H9 (cell line): ENCODE results near the gene RALGDS. TPM values are rescaled to one million over a fixed set of nuclear protein-coding genes. Genes with fewer than 3 reads are reported as not detected.

Source experiments
- DNase-seq: peaks from one replicate; pipeline ENCODE4 v3.0.0-alpha.2; 2017
- H2AFZ ChIP-seq: one replicate; pipeline ENCODE4 v1.6.1; 2013; ENCODE audit warnings: mild to moderate bottlenecking, low read length, control low read depth, moderate library complexity
- H2AK5ac ChIP-seq: 2 replicates; pipeline ENCODE4 v1.6.1; 2013; ENCODE audit warnings: low read length, control low read depth, mixed read lengths; ENCODE audit not compliant: insufficient read length
- H2BK120ac ChIP-seq: one replicate; pipeline ENCODE4 v1.6.1; 2013; ENCODE audit warnings: low read depth, mild to moderate bottlenecking, low read length, control low read depth, inconsistent platforms; ENCODE audit not compliant: poor library complexity, severe bottlenecking
- H2BK12ac ChIP-seq: 2 replicates; pipeline ENCODE4 v1.6.1; 2013; ENCODE audit warnings: low read length, control low read depth, mixed read lengths, low read depth; ENCODE audit not compliant: insufficient read length
- H2BK15ac ChIP-seq: 2 replicates; pipeline ENCODE4 v1.6.1; 2013; ENCODE audit warnings: low read depth, low read length, control low read depth
- H2BK20ac ChIP-seq: one replicate; pipeline ENCODE4 v1.6.1; 2013; ENCODE audit warnings: low read depth, mild to moderate bottlenecking, low read length, control low read depth, inconsistent platforms; ENCODE audit not compliant: poor library complexity, severe bottlenecking
- H2BK5ac ChIP-seq: 2 replicates; pipeline ENCODE4 v1.6.1; 2013; ENCODE audit warnings: low read length, control low read depth, mixed read lengths; ENCODE audit not compliant: insufficient read length
- H3K14ac ChIP-seq: 2 replicates; pipeline ENCODE4 v1.6.1; 2013; ENCODE audit warnings: low read length, control low read depth; ENCODE audit not compliant: insufficient read depth
- H3K18ac ChIP-seq: 2 replicates; pipeline ENCODE4 v1.6.1; 2013; ENCODE audit warnings: low read depth, mild to moderate bottlenecking, mixed read lengths, low read length, control low read depth; ENCODE audit not compliant: insufficient read length
- H3K23ac ChIP-seq: 2 replicates; pipeline ENCODE4 v1.6.1; 2013; ENCODE audit warnings: low read length, control low read depth, mixed read lengths, low read depth; ENCODE audit not compliant: insufficient read length
- H3K23me2 ChIP-seq: 2 replicates; pipeline ENCODE4 v1.6.1; 2013; ENCODE audit warnings: low read depth, mild to moderate bottlenecking, mixed read lengths, low read length, control low read depth; ENCODE audit not compliant: insufficient read length, poor library complexity, severe bottlenecking
- H3K27ac ChIP-seq: 2 replicates; pipeline ENCODE4 v1.5.1; 2013; ENCODE audit warnings: low read length, control low read depth, mixed read lengths, low read depth; ENCODE audit not compliant: insufficient read length
- H3K27me3 ChIP-seq: 2 replicates; pipeline ENCODE4 v1.6.1; 2013; ENCODE audit warnings: low read length, control low read depth, inconsistent platforms; ENCODE audit not compliant: insufficient read depth
- H3K4ac ChIP-seq: 2 replicates; pipeline ENCODE4 v1.6.1; 2013; ENCODE audit warnings: low read depth, mild to moderate bottlenecking, control low read depth, inconsistent platforms, low read length, moderate library complexity
- H3K4me1 ChIP-seq: 2 replicates; pipeline ENCODE4 v1.6.1; 2013; ENCODE audit warnings: low read length, control low read depth, inconsistent platforms; ENCODE audit not compliant: insufficient read depth
- H3K4me2 ChIP-seq: 2 replicates; pipeline ENCODE4 v1.6.1; 2013; ENCODE audit warnings: low read length, control low read depth, mixed read lengths; ENCODE audit not compliant: insufficient read length, insufficient read depth
- H3K56ac ChIP-seq: 2 replicates; pipeline ENCODE4 v1.6.1; 2013; ENCODE audit warnings: low read depth, mild to moderate bottlenecking, mixed read lengths, low read length, control low read depth; ENCODE audit not compliant: insufficient read length
- H3K79me1 ChIP-seq: 2 replicates; pipeline ENCODE4 v1.6.1; 2013; ENCODE audit warnings: low read depth, mild to moderate bottlenecking, moderate library complexity, low read length, control low read depth, inconsistent platforms; ENCODE audit not compliant: insufficient read depth, poor library complexity, severe bottlenecking
- H3K79me2 ChIP-seq: 2 replicates; pipeline ENCODE4 v1.6.1; 2013; ENCODE audit warnings: low read length, control low read depth, inconsistent platforms; ENCODE audit not compliant: insufficient read depth
- H3K9ac ChIP-seq: 2 replicates; pipeline ENCODE4 v1.6.1; 2013; ENCODE audit warnings: low read length, control low read depth, mixed read lengths; ENCODE audit not compliant: insufficient read length; ENCODE audit errors: extremely low read depth
- H3K9me3 ChIP-seq: one replicate; pipeline ENCODE4 v1.6.1; 2013; ENCODE audit warnings: low read depth, low read length, inconsistent platforms; ENCODE audit not compliant: control insufficient read depth
- H3T11ph ChIP-seq: one replicate; pipeline ENCODE4 v1.6.1; 2013; ENCODE audit warnings: mild to moderate bottlenecking, low read length, control low read depth, inconsistent platforms
- H4K20me1 ChIP-seq: one replicate; pipeline ENCODE4 v1.6.1; 2013; ENCODE audit not compliant: control insufficient read depth, insufficient read length, insufficient read depth
- H4K5ac ChIP-seq: 2 replicates; pipeline ENCODE4 v1.6.1; 2013; ENCODE audit warnings: low read depth, mild to moderate bottlenecking, mixed read lengths, low read length, control low read depth; ENCODE audit not compliant: insufficient read length
- H4K8ac ChIP-seq: replicated peaks from 2 replicates; pipeline ENCODE4 v1.6.1; 2013; ENCODE audit warnings: low read length, control low read depth, mixed read lengths, low read depth; ENCODE audit not compliant: insufficient read length
- H4K91ac ChIP-seq: 2 replicates; pipeline ENCODE4 v1.6.1; 2013; ENCODE audit warnings: low read depth, mild to moderate bottlenecking, moderate library complexity, mixed read lengths, low read length, control low read depth; ENCODE audit not compliant: insufficient read length
- H3K27ac Mint-ChIP-seq, 3 experiments: 2 replicates in 2 of 3; 3 replicates in 1 of 3; pipeline ENCODE4 v1.8.0; 2020 to 2021; ENCODE audit warnings: mixed read lengths in 3 of 3, mild to moderate bottlenecking in 1 of 3, moderate library complexity in 1 of 3
- H3K27me3 Mint-ChIP-seq: 2 replicates; pipeline ENCODE4 v1.8.0; 2021; ENCODE audit warnings: low read depth, mild to moderate bottlenecking, moderate library complexity, mixed read lengths
- H3K36me3 Mint-ChIP-seq, 3 experiments: 2 replicates in 2 of 3; 3 replicates in 1 of 3; pipeline ENCODE4 v1.8.0; 2020 to 2021; ENCODE audit warnings: low read depth in 3 of 3, mixed read lengths in 3 of 3; ENCODE audit not compliant: insufficient read depth in 1 of 3
- H3K4me1 Mint-ChIP-seq, 2 experiments: 2 replicates each; pipeline ENCODE4 v1.8.0; 2020; ENCODE audit warnings: mixed read lengths in 2 of 2
- H3K4me3 Mint-ChIP-seq, 2 experiments: 2 replicates in 1 of 2; 3 replicates in 1 of 2; pipeline ENCODE4 v1.8.0; 2020 to 2021; ENCODE audit warnings: mild to moderate bottlenecking in 2 of 2, mixed read lengths in 2 of 2, moderate library complexity in 1 of 2
- H3K9me3 Mint-ChIP-seq, 2 experiments: 2 replicates in 1 of 2; 3 replicates in 1 of 2; pipeline ENCODE4 v1.8.0; 2020; ENCODE audit warnings: mild to moderate bottlenecking in 2 of 2, mixed read lengths in 2 of 2, moderate library complexity in 1 of 2
- CTCF ChIP-seq: fragments of 200-600 bp; sonication (generic); conservative IDR thresholded peaks from 3 replicates; pipeline ENCODE4 v1.8.0; 2021; ENCODE audit warnings: antibody characterized with exemption, mild to moderate bottlenecking
- WGBS: extraction: QIAGEN DNeasy Blood & Tissue Kit; methylation state at CpG from one replicate; pipeline ENCODE4 v1.1.7; 2013; ENCODE audit warnings: missing lambda C conversion rate, low lambda C conversion rate, mixed read lengths; ENCODE audit not compliant: insufficient read length; ENCODE audit errors: extremely low coverage; 5-methylcytosine and 5-hydroxymethylcytosine counted together
- total RNA-seq: library from RNA; stranded (reverse); gene quantifications from 2 replicates; pipeline ENCODE4 v1.2.1, GENCODE V29; 2021

RALGDS gene
- total RNA-seq, 1 experiment from 2014 or later: 21.3 TPM

- Histone ChIP-seq H3K56ac (no peak overlapping the region), H3K27ac (no peak overlapping the region), H2AFZ (no peak overlapping the region), H3K14ac (no peak overlapping the region), H2AK5ac (no peak overlapping the region), H3K23me2 (no peaks in the 10 kb centered on the region), H3K79me1 (no peaks in the 10 kb centered on the region), H2BK15ac (no peak overlapping the region), H3K4me2 (no peak overlapping the region), H4K5ac (no peak overlapping the region), H3K18ac (no peak overlapping the region), H3K4me1 (peaks cover 2% of the 10 kb centered on the region; the same call in 1 of the 2 replicates), H3T11ph (no peak overlapping the region), H2BK120ac (no peak overlapping the region), H3K9ac (no peak overlapping the region), H2BK5ac (no peak overlapping the region), H3K4ac (no peak overlapping the region), H2BK12ac (no peak overlapping the region), H4K20me1 (peaks cover 3% of the 10 kb centered on the region), H3K23ac (no peak overlapping the region), H3K9me3 (no peaks in the 10 kb centered on the region), H4K8ac (no peak overlapping the region), H2BK20ac (no peak overlapping the region), H3K79me2 (no peaks in the 10 kb centered on the region), H4K91ac (no peak overlapping the region), H3K27me3 (no peaks in the 10 kb centered on the region)
- peak overlapping the region in 1 of 3 experiments; percentile 80; a peak in 1 of 7 replicates for H3K27ac Mint-ChIP-seq
- H3K9me3 Mint-ChIP-seq: no peaks in the 10 kb centered on the region; a peak in 1 of 5 replicates
- no peak for DNase-seq
- no peaks in the 10 kb centered on the region for H3K27me3 Mint-ChIP-seq
- no CpG with 5 or more reads among the region's 12 CpGs for WGBS
- peaks cover 27 to 51% (median 45%) of the 10 kb centered on the region in 3 experiments; a peak in 6 of 7 replicates for H3K36me3 Mint-ChIP-seq
- H3K4me1 Mint-ChIP-seq: peaks cover 27 to 28% of the 10 kb centered on the region in 2 experiments
- TF ChIP-seq CTCF: no peak
- no peak overlapping the region for H3K4me3 Mint-ChIP-seq
These were observed 63.5 kb downstream of the RALGDS start for GRCh38 chr9:133057553-133057952.
